ENCODE measurements around the gene SH3BP5.

Gene SH3BP5

DNA sequence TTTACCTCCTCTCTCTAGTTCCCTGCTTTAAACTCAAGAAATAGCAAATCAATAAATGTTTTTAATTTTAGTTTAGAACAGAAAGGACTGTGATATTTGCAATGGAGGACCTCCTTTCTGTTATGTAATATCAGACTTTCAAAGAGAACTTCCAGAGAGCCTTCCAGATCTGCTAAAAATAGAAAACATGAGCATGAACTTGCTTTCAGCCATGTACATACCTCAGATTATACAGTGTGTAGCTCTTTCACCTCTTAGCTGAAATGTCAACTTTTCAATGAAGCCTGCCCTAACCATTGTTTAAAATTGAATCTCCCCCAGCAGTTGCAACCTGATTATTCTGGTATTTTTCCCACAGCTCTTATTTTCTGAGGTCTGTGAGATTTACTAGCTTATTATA is 113.7 kb downstream of the SH3BP5 start:
- TF ChIP-seq, protein P1, sequence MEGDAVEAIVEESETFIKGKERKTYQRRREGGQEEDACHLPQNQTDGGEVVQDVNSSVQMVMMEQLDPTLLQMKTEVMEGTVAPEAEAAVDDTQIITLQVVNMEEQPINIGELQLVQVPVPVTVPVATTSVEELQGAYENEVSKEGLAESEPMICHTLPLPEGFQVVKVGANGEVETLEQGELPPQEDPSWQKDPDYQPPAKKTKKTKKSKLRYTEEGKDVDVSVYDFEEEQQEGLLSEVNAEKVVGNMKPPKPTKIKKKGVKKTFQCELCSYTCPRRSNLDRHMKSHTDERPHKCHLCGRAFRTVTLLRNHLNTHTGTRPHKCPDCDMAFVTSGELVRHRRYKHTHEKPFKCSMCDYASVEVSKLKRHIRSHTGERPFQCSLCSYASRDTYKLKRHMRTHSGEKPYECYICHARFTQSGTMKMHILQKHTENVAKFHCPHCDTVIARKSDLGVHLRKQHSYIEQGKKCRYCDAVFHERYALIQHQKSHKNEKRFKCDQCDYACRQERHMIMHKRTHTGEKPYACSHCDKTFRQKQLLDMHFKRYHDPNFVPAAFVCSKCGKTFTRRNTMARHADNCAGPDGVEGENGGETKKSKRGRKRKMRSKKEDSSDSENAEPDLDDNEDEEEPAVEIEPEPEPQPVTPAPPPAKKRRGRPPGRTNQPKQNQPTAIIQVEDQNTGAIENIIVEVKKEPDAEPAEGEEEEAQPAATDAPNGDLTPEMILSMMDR (conservative IDR thresholded peaks at IDR 0.05; ENCODE audit: low read depth, low read length): no peak
- Histone ChIP-seq H3K9ac (no peak overlapping the region), H4K20me1 (ENCODE audit: insufficient read depth) (no peaks in the 10 kb centered on the region), H3K36me3 (ENCODE audit: insufficient read depth) (no peaks in the 10 kb centered on the region), H3K4me1 (ENCODE audit: low read depth, poor library complexity, severe bottlenecking) (peaks cover 8% of the 10 kb centered on the region), H3K4me3 (IDR thresholded peaks at IDR 0.05; ENCODE audit: insufficient read depth, low read depth, low read length) (no peak overlapping the region), H3K79me2 (ENCODE audit: insufficient read depth, low read depth) (no peaks in the 10 kb centered on the region), H2AFZ (ENCODE audit: low read depth) (no peak overlapping the region), H3K4me2 (no peak overlapping the region), H3K27me3 (ENCODE audit: insufficient read depth, low read depth) (no peaks in the 10 kb centered on the region), H3K27ac (no peak overlapping the region)

DNA sequence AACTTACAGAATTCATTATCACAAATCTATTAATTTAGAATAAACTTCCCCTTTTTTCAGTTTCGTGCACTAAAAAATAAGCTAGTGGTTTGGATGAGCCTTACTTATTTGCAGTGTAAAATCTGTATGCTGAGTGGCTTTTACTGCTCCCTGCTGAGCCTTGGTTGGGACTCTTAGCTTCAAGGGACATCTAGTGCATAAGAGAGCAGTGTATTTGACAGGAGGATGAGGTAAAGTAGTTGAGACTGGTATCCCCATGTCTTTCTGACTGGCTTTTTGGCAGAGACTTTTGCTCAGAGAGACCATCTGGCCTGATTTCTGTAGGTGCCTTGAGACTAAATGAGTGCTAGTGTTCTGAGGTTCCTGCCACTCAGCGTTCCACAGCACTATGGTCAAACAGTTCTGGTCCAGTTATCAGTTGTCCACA is 114.5 kb downstream of the SH3BP5 start:
- Histone ChIP-seq H2AFZ (ENCODE audit: low read depth) (no peak overlapping the region), H4K20me1 (ENCODE audit: insufficient read depth) (no peaks in the 10 kb centered on the region), H3K4me2 (no peak overlapping the region), H3K4me3 (IDR thresholded peaks at IDR 0.05; ENCODE audit: insufficient read depth, low read depth, low read length) (no peak overlapping the region), H3K27me3 (ENCODE audit: insufficient read depth, low read depth) (no peaks in the 10 kb centered on the region), H3K36me3 (ENCODE audit: insufficient read depth) (no peaks in the 10 kb centered on the region), H3K79me2 (ENCODE audit: insufficient read depth, low read depth) (no peaks in the 10 kb centered on the region), H3K9ac (no peak overlapping the region), H3K27ac (no peak overlapping the region), H3K4me1 (ENCODE audit: low read depth, poor library complexity, severe bottlenecking) (peaks cover 8% of the 10 kb centered on the region)
- TF ChIP-seq, protein P1 (conservative IDR thresholded peaks at IDR 0.05; ENCODE audit: low read depth, low read length): no peak

DNA sequence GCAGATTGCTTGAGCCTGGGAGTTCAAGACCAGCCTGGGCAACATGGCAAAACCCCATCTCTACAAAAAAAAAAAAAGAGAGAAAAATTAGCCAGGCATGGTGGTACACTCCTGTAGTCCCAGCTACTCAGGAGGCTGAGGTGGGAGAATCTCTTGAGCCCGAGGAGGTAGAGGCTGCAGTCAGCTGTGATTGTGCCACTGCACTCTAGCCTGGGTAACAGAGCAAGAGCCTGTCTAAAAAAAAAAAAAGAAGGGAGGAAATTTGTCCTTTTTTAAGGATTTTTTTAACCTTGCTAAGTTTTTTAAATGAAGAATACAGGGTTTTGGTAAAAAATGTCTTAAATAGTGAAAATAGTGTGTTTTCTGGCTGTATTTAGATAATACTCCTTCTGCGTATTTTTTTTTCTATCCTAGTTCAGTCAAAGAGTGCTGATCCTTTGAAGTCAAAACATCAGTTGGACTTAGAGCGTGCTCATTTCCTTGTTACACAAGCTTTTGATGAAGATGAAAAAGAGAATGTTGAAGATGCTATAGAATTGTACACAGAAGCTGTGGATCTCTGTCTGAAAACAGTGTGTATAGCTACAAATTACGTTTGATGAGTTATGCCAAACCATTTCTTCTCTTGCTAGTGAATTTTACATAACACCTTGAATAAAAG is 115.2 kb downstream of the SH3BP5 start:
- Histone ChIP-seq H3K27ac (no peak overlapping the region), H3K4me1 (ENCODE audit: low read depth, poor library complexity, severe bottlenecking) (peaks cover 8% of the 10 kb centered on the region), H3K9ac (no peak overlapping the region), H3K79me2 (ENCODE audit: insufficient read depth, low read depth) (no peaks in the 10 kb centered on the region), H2AFZ (ENCODE audit: low read depth) (no peak overlapping the region), H3K4me3 (IDR thresholded peaks at IDR 0.05; ENCODE audit: insufficient read depth, low read depth, low read length) (no peak overlapping the region), H3K36me3 (ENCODE audit: insufficient read depth) (no peaks in the 10 kb centered on the region), H3K4me2 (no peak overlapping the region), H4K20me1 (ENCODE audit: insufficient read depth) (no peaks in the 10 kb centered on the region), H3K27me3 (ENCODE audit: insufficient read depth, low read depth) (no peaks in the 10 kb centered on the region)
- TF ChIP-seq, protein P1 (conservative IDR thresholded peaks at IDR 0.05; ENCODE audit: low read depth, low read length): no peak

DNA sequence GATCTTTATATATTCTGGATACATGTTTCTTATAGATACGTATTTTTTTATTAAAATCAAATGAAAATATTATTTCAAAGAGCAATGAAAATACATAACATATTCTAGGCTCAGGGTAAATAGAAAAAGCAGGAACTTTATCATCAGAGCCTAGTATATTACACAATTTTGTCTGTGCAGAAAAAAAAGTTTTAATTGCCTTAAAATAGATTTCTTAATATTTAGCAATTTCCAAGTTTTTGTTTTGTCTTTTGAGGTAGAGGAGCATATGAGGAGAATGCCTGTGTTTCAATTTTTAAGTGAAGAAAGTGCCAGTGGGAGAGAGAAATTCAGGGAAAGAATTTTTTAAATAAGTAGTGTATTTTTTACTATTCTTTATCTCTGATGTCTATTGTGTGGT is 115.9 kb downstream of the SH3BP5 start:
- TF ChIP-seq, protein P1 (conservative IDR thresholded peaks at IDR 0.05; ENCODE audit: low read depth, low read length): no peak
- no peak overlapping the region for H3K4me2 ChIP-seq
- H3K4me1 ChIP-seq (ENCODE audit: low read depth, poor library complexity, severe bottlenecking): peaks cover 8% of the 10 kb centered on the region
- no peaks in the 10 kb centered on the region for H3K79me2 ChIP-seq (ENCODE audit: insufficient read depth, low read depth)
- H3K27me3 ChIP-seq (ENCODE audit: insufficient read depth, low read depth): no peaks in the 10 kb centered on the region
- no peaks in the 10 kb centered on the region for H4K20me1 ChIP-seq (ENCODE audit: insufficient read depth)
- no peak overlapping the region for H3K27ac ChIP-seq
- no peak overlapping the region for H2AFZ ChIP-seq (ENCODE audit: low read depth)
- H3K9ac ChIP-seq: no peak overlapping the region
- H3K4me3 ChIP-seq (IDR thresholded peaks at IDR 0.05; ENCODE audit: insufficient read depth, low read depth, low read length): no peak overlapping the region
- no peaks in the 10 kb centered on the region for H3K36me3 ChIP-seq (ENCODE audit: insufficient read depth)
